Kidney (tissue), 14 donors: ENCODE data around the gene GPR137B. TPM values are rescaled to one million over a fixed set of nuclear protein-coding genes. Genes with fewer than 3 reads are reported as not detected.

Source experiments
- DNase-seq, 5 donors: peaks; one replicate each; pipeline ENCODE4 v3.0.0-alpha.2; 2013 to 2020
- FAIRE-seq: peaks from 2 replicates; lab custom pipeline; 2012; peaks lifted over from hg19 to GRCh38; lab: Jason Lieb, UNC
- H3K27ac ChIP-seq, 2 donors: one replicate each; pipeline ENCODE4 v1.7.0; 2013; ENCODE audit warnings: low read depth in 2 of 2, low read length in 2 of 2, inconsistent platforms in 1 of 2
- H3K27me3 ChIP-seq: one replicate; pipeline ENCODE4 v1.7.1; 2013; ENCODE audit warnings: low read length, inconsistent platforms; ENCODE audit not compliant: control insufficient read depth, insufficient read depth
- H3K36me3 ChIP-seq, 3 donors: one replicate each; pipeline versions ENCODE4 v1.7.0 to v1.7.1; 2013; ENCODE audit warnings: low read length in 3 of 3, control low read depth in 1 of 3, inconsistent platforms in 1 of 3; ENCODE audit not compliant: insufficient read depth in 3 of 3, control insufficient read depth in 2 of 3
- H3K4me1 ChIP-seq, 3 donors: one replicate each; pipeline versions ENCODE4 v1.7.0 to v1.7.1; 2013; ENCODE audit warnings: low read length in 3 of 3, inconsistent platforms in 1 of 3, low read depth in 1 of 3; ENCODE audit not compliant: control insufficient read depth in 2 of 3, insufficient read depth in 2 of 3
- H3K4me3 ChIP-seq, 3 donors: one replicate each; pipeline versions ENCODE4 v1.7.0 to v1.8.1; 2013; ENCODE audit warnings: low read length in 3 of 3, control low read depth in 1 of 3, inconsistent platforms in 1 of 3
- H3K9ac ChIP-seq, 3 donors: one replicate each; pipeline versions ENCODE4 v1.7.0 to v1.7.1; 2013; ENCODE audit warnings: low read length in 3 of 3, control low read depth in 1 of 3, inconsistent platforms in 1 of 3
- H3K9me3 ChIP-seq, 3 donors: one replicate each; pipeline versions ENCODE4 v1.7.0 to v1.7.1; 2013; ENCODE audit warnings: low read length in 3 of 3, control low read depth in 1 of 3, inconsistent platforms in 1 of 3; ENCODE audit not compliant: control insufficient read depth in 2 of 3, insufficient read depth in 1 of 3
- CTCF ChIP-seq: IDR thresholded peaks from 3 replicates; pipeline ENCODE4 v1.5.1; 2012; ENCODE audit warnings: mild to moderate bottlenecking, moderate library complexity, borderline replicate concordance; ENCODE audit not compliant: insufficient read depth; ENCODE audit errors: extremely low read depth
- intact Hi-C: fragments of 100-400 bp; cut with DNase I; formaldehyde crosslinking; loops from one replicate; pipeline ENCODE4 v1.11.1; 2022
- polyA plus RNA-seq: library from polyadenylated mRNA; stranded (reverse); fragments of 350-450 nt; fragmentation: Illumina TruSeq; extraction: RNeasy Lipid Tissue Mini Kit (QIAGEN cat#74804); gene quantifications from one replicate; pipeline ENCODE4 v1.2.3, GENCODE V29; 2014; ENCODE audit warnings: low read depth, low replicate concordance; ENCODE audit not compliant: insufficient read depth
- total RNA-seq: library from RNA; stranded (reverse); fragmentation: NEBNext Ultra II Directional; extraction: Animal tissue kit (Norgen Biotek cat#: 25700); gene quantifications from one replicate; pipeline ENCODE4 v1.2.1, GENCODE V29; 2021
- donor health status: control.
- donor health status: control.
- donor health status: control.
- donor health status: control.
- donor health status: control.
- donor health status: DM: yes; HTN: yes; CAD: no.
- donor health status: Normal renal cell carcinoma (clear cell type).

GPR137B gene
- total and polyA plus RNA-seq, 2 donors from 2014 or later, result 22.2 to 31.4 TPM

GRCh38 chr1:236148470-236148845, 6.1 kb downstream of the GPR137B start:
- no peak for TF ChIP-seq CTCF
- H3K27ac ChIP-seq, result peak overlapping the region in 1 of 2 donors; percentile 56
- H3K4me1 ChIP-seq, result peaks cover 3 to 37% (median 24%) of the 10 kb centered on the region in 3 donors

GRCh38 chr1:236149003-236149595, 6.8 kb downstream of the GPR137B start:
- no peak overlapping the region for H3K4me3 ChIP-seq
- peak in 3 of 5 donors; percentile 64 to 79 (median 67) for DNase-seq

More at GRCh38 chr1:236148470-236148845, 6.1 kb downstream of the GPR137B start:
- H3K27me3 ChIP-seq, result no peaks in the 10 kb centered on the region
- FAIRE-seq, result no peak
- H3K9ac ChIP-seq, result no peak overlapping the region
- no peaks in the 10 kb centered on the region for H3K36me3 ChIP-seq
- no peaks in the 10 kb centered on the region for H3K9me3 ChIP-seq
- H3K4me3 ChIP-seq, result no peak overlapping the region
- DNase-seq, result no peak
- intact Hi-C loops, result no loop called here

GRCh38 chr1:236149696-236150228, 7.4 kb downstream of the GPR137B start:
- no peak for TF ChIP-seq CTCF
- no peaks in the 10 kb centered on the region for H3K9me3 ChIP-seq
- DNase-seq (no peak), FAIRE-seq (no peak)
- intact Hi-C loops, result no loop called here
- H3K36me3 ChIP-seq, result no peaks in the 10 kb centered on the region
- H3K27me3 ChIP-seq, result no peaks in the 10 kb centered on the region
- peak overlapping the region in 1 of 3 donors; percentile 31 for H3K9ac ChIP-seq
- peak overlapping the region; percentile 40 to 65 for H3K27ac ChIP-seq
- H3K4me1 ChIP-seq, result peaks cover 3 to 36% (median 24%) of the 10 kb centered on the region in 3 donors
- H3K4me3 ChIP-seq, result peak overlapping the region in 2 of 3 donors; percentile 17 to 26

More at GRCh38 chr1:236149003-236149595, 6.8 kb downstream of the GPR137B start:
- H3K36me3 ChIP-seq, result no peaks in the 10 kb centered on the region
- peaks cover 3 to 37% (median 24%) of the 10 kb centered on the region in 3 donors for H3K4me1 ChIP-seq
- intact Hi-C loops, result no loop called here
- H3K27me3 ChIP-seq, result no peaks in the 10 kb centered on the region
- TF ChIP-seq CTCF, result no peak
- FAIRE-seq, result no peak
- peak overlapping the region; percentile 40 to 65 for H3K27ac ChIP-seq
- H3K9ac ChIP-seq, result no peak overlapping the region
- no peaks in the 10 kb centered on the region for H3K9me3 ChIP-seq
